Osteocyte (in vitro differentiated cells): ENCODE data around the gene RGS7. TPM values are rescaled to one million over a fixed set of nuclear protein-coding genes. Genes with fewer than 3 reads are reported as not detected.

Experiments
- DNase-seq: peaks from one replicate; pipeline ENCODE4 v3.0.0; 2021; ENCODE audit warnings: mixed read lengths; ENCODE audit not compliant: unreplicated experiment; ENCODE audit errors: extremely low spot score
- H3K27ac Mint-ChIP-seq: one replicate; pipeline ENCODE4 v1.8.0; 2021; ENCODE audit warnings: mild to moderate bottlenecking, mixed read lengths; ENCODE audit not compliant: unreplicated experiment
- H3K27me3 Mint-ChIP-seq: one replicate; pipeline ENCODE4 v1.8.0; 2021; ENCODE audit warnings: mixed read lengths; ENCODE audit not compliant: unreplicated experiment
- H3K36me3 Mint-ChIP-seq: one replicate; pipeline ENCODE4 v1.8.0; 2021; ENCODE audit warnings: mixed read lengths; ENCODE audit not compliant: unreplicated experiment
- H3K4me1 Mint-ChIP-seq: one replicate; pipeline ENCODE4 v1.8.0; 2021; ENCODE audit warnings: mixed read lengths; ENCODE audit not compliant: unreplicated experiment
- H3K4me3 Mint-ChIP-seq: one replicate; pipeline ENCODE4 v1.8.0; 2021; ENCODE audit warnings: mild to moderate bottlenecking, moderate library complexity, mixed read lengths; ENCODE audit not compliant: unreplicated experiment
- H3K9me3 Mint-ChIP-seq: one replicate; pipeline ENCODE4 v1.8.0; 2021; ENCODE audit warnings: mixed read lengths; ENCODE audit not compliant: unreplicated experiment
- total RNA-seq: library from RNA; stranded (reverse); gene quantifications from 2 replicates; pipeline ENCODE4 v1.2.1, GENCODE V29; 2021
- TF ChIP-seq, protein P1 (sequence below): fragments of 200-600 bp; sonication (generic); IDR thresholded peaks from 2 replicates; pipeline ENCODE4 v1.5.0; 2021; ENCODE audit warnings: antibody characterized with exemption, mild to moderate bottlenecking, moderate library complexity

Gene RGS7
- total RNA-seq, 1 donor from 2014 or later, result 10.9 TPM

DNA sequence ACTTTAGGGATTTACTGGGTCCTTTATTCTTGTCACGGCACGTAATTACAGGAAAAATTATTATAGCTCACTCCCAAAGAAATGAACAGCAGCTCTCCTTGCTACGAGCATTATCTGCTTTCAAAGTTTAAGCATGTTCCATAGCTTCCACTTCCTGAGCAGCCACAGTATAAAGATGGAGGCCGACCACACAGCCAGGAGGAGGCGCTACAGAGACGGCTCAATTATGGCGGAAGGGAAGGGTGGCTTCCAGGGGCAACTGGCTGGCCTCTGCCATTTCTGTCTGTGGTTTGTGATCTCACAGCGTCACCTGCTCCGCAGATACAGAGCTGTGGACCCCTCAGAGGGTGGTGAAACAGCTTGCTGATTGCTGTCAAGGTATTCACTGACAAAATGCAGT is 532.8 kb downstream of the RGS7 start:
- Mint-ChIP-seq H3K27ac (no peak overlapping the region), H3K36me3 (peaks cover 8% of the 10 kb centered on the region)

DNA sequence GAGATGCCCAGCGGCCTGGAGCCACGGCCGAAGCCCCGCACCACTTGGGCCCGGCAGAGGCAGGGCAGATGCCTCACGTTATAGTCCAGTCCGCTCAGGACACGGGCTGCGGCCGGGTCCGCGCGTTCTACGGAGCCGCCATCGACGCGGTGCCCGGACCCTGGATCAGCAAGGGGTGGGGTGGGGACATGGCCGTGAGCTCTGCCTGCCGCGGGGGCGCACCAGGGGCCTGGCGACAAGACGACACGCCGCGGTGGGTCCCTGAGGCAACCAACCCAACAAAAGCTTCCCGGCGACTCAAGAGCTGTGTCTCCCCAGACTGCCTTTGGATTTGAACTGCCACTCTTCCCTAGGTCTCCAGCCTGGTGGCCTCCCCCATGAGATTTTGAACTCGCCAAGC is 533.6 kb downstream of the RGS7 start:
- no peaks in the 10 kb centered on the region for H3K4me1 Mint-ChIP-seq
- no peak overlapping the region for H3K27ac Mint-ChIP-seq
- DNase-seq, result no peak
- TF ChIP-seq, protein P1, sequence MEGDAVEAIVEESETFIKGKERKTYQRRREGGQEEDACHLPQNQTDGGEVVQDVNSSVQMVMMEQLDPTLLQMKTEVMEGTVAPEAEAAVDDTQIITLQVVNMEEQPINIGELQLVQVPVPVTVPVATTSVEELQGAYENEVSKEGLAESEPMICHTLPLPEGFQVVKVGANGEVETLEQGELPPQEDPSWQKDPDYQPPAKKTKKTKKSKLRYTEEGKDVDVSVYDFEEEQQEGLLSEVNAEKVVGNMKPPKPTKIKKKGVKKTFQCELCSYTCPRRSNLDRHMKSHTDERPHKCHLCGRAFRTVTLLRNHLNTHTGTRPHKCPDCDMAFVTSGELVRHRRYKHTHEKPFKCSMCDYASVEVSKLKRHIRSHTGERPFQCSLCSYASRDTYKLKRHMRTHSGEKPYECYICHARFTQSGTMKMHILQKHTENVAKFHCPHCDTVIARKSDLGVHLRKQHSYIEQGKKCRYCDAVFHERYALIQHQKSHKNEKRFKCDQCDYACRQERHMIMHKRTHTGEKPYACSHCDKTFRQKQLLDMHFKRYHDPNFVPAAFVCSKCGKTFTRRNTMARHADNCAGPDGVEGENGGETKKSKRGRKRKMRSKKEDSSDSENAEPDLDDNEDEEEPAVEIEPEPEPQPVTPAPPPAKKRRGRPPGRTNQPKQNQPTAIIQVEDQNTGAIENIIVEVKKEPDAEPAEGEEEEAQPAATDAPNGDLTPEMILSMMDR, result no peak
- H3K9me3 Mint-ChIP-seq, result no peaks in the 10 kb centered on the region
- peaks cover 8% of the 10 kb centered on the region for H3K36me3 Mint-ChIP-seq
- no peak overlapping the region for H3K4me3 Mint-ChIP-seq
- no peaks in the 10 kb centered on the region for H3K27me3 Mint-ChIP-seq

More for the DNA sequence above, 532.8 kb downstream of the RGS7 start:
- Mint-ChIP-seq H3K9me3 (no peaks in the 10 kb centered on the region), H3K4me1 (no peaks in the 10 kb centered on the region), H3K4me3 (no peak overlapping the region), H3K27me3 (no peaks in the 10 kb centered on the region)
- TF ChIP-seq, protein P1, result no peak
- no peak for DNase-seq

DNA sequence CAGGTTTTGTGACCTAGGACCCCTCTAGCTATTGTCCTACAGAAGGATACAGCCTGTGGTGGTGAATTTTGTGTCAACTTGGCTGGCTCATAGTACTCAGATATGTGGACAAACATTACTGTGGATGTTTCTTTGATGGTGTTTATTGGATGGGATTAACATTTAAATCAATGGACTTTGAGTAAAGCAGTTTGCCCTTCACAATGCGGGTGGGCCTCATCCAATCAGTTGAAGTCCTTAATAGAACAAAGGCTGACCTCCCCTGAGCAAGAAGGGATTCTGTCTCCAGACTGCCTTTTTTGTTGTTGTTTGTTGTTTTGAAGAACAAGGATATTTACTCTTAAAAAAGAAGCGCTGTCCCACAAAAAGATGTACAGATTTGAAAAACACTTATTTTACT is 535.1 kb downstream of the RGS7 start:
- peaks cover 8% of the 10 kb centered on the region for H3K36me3 Mint-ChIP-seq
- no peak overlapping the region for H3K4me3 Mint-ChIP-seq
- DNase-seq, result no peak
- H3K9me3 Mint-ChIP-seq, result no peaks in the 10 kb centered on the region
- peaks cover 1% of the 10 kb centered on the region for H3K4me1 Mint-ChIP-seq
- H3K27ac Mint-ChIP-seq, result no peak overlapping the region
- TF ChIP-seq, protein P1, result no peak
- no peaks in the 10 kb centered on the region for H3K27me3 Mint-ChIP-seq

DNA sequence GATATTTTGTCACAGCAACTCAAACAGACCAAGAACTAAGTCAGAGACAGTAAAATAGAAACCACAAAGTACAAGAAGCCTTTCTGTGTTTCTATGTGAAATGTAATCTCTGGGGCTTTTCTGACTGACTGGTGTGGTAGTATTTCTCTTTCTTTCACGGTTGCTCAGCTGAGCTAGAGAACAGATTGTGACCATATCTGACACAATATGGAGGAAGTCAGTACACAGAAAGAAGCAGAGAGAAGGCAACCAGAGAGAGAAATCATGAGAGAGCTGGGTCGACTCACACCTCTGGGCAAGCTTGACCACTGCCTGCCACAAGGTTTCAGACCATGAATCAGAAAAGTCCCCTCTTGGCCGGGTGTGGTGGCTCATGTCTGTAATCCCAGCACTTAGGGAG is 536.2 kb downstream of the RGS7 start:
- TF ChIP-seq, protein P1, result no peak
- Mint-ChIP-seq H3K27ac (no peak overlapping the region), H3K9me3 (no peaks in the 10 kb centered on the region), H3K27me3 (no peaks in the 10 kb centered on the region), H3K4me1 (peaks cover 10% of the 10 kb centered on the region), H3K4me3 (no peak overlapping the region), H3K36me3 (peaks cover 8% of the 10 kb centered on the region)
- no peak for DNase-seq

DNA sequence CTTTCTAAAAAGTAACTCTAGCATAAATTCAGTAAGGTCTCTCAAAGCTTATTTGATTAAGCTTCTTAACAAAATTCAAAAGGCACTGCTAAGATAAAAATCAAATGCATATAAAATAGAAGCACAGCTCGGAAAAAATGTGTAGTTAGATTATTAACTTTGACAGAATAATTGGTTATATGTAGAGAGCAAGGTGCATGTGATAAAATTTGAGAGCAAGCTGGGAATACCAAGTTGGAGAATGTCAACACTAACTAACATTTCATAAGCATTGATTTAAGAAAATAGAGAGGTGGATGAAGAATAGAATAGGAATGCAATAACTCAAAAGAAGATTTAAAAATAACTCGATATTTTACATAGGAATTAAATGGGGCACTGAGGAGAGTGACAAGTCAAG is 540.5 kb downstream of the RGS7 start:
- TF ChIP-seq, protein P1, result no peak
- Mint-ChIP-seq H3K27ac (no peak overlapping the region), H3K36me3 (peaks cover 4% of the 10 kb centered on the region), H3K9me3 (no peaks in the 10 kb centered on the region), H3K27me3 (no peaks in the 10 kb centered on the region), H3K4me1 (peaks cover 18% of the 10 kb centered on the region), H3K4me3 (no peak overlapping the region)
- no peak for DNase-seq
